ENCODE results near the gene MYLK3.
A peak's percentile ranks its signal among the peaks of the same experiment; 100 is the strongest.
"Not testable (repeated sequence)": the region's sequence is repeated elsewhere in the genome, so short reads cannot be mapped to it uniquely, and the experiment has no call there.

Gene MYLK3

DNA sequence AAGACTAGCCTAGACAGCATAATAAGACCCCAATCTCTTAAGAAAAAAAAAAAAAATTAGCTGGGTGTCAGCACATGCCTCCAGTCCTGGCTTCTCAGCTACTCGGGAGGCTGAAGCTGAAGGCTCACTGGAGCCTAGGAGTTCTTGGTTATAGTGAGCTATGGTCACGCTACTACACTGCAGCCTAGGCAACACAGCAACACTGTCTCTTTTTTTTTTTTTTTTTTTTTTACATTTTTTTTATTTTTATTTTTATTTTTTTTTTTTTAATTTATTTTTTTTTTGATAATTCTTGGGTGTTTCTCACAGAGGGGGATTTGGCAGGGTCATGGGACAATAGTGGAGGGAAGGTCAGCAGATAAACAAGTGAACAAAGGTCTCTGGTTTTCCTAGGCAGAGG is 54.5 kb downstream of the MYLK3 start:
- H3K9me3 ChIP-seq (ENCODE audit: control insufficient read depth in 1 of 2, low read length in 2 of 2): no peaks in the 10 kb centered on the region
- H3K36me3 ChIP-seq (ENCODE audit: control insufficient read depth in 1 of 2, insufficient read depth in 2 of 2, low read length in 2 of 2): peaks cover 4 to 6% of the 10 kb centered on the region in 2 donors
- no peaks in the 10 kb centered on the region for H3K27me3 ChIP-seq (ENCODE audit: control insufficient read depth in 1 of 2, insufficient read depth in 2 of 2, low read length in 2 of 2)
- H3K4me3 ChIP-seq (ENCODE audit: low read depth in 1 of 2, low read length in 2 of 2): no peak overlapping the region
- no peak overlapping the region for H3K9ac ChIP-seq (ENCODE audit: low read depth in 1 of 2, low read length in 2 of 2)
- no peak overlapping the region for H3K27ac ChIP-seq (ENCODE audit: low read depth, low read length)
- H3K4me1 ChIP-seq (ENCODE audit: control insufficient read depth in 1 of 2, insufficient read depth in 2 of 2, low read length in 2 of 2): peaks cover 18 to 22% of the 10 kb centered on the region in 2 donors

DNA sequence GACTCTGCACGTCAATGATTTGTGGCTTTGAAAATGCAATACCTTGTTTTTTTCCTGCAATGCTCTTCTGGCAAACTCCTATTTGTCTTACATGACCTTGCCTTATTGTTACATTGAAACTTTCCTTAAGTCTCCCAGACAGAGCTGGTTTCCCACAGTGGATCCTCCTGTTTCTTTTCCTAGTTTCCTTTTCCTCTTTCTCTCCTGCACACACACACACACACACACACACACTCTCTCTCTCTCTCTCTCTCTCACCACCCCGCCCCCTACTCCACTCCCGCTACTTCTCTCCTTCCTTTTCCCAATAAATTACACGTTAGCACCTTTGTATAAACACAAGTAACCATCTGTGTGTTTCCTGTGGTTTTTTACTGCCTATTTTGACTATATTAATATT is 56.4 kb downstream of the MYLK3 start:
- Histone ChIP-seq H3K4me3 (ENCODE audit: low read depth in 1 of 2, low read length in 2 of 2) (no peak overlapping the region), H3K27me3 (ENCODE audit: control insufficient read depth in 1 of 2, insufficient read depth in 2 of 2, low read length in 2 of 2) (no peaks in the 10 kb centered on the region), H3K9me3 (ENCODE audit: control insufficient read depth in 1 of 2, low read length in 2 of 2) (no peaks in the 10 kb centered on the region), H3K4me1 (ENCODE audit: control insufficient read depth in 1 of 2, insufficient read depth in 2 of 2, low read length in 2 of 2) (peaks cover 29 to 31% of the 10 kb centered on the region in 2 donors), H3K9ac (ENCODE audit: low read depth in 1 of 2, low read length in 2 of 2) (no peak overlapping the region), H3K36me3 (ENCODE audit: control insufficient read depth in 1 of 2, insufficient read depth in 2 of 2, low read length in 2 of 2) (peaks cover 0 to 4% of the 10 kb centered on the region in 2 donors), H3K27ac (ENCODE audit: low read depth, low read length) (no peak overlapping the region)

GRCh38 chr16:46690281-46691178 is 57.6 kb downstream of the MYLK3 start:
- Histone ChIP-seq H3K9me3 (ENCODE audit: control insufficient read depth in 1 of 2, low read length in 2 of 2) (no peaks in the 10 kb centered on the region), H3K36me3 (ENCODE audit: control insufficient read depth in 1 of 2, insufficient read depth in 2 of 2, low read length in 2 of 2) (peaks cover 0 to under 1% of the 10 kb centered on the region in 2 donors), H3K27ac (ENCODE audit: low read depth, low read length) (no peak overlapping the region), H3K4me3 (ENCODE audit: low read depth in 1 of 2, low read length in 2 of 2) (peak overlapping the region; percentile 77 to 98), H3K4me1 (ENCODE audit: control insufficient read depth in 1 of 2, insufficient read depth in 2 of 2, low read length in 2 of 2) (peaks cover 36% of the 10 kb centered on the region in 2 donors), H3K9ac (ENCODE audit: low read depth in 1 of 2, low read length in 2 of 2) (peak overlapping the region; percentile 48 to 87), H3K27me3 (ENCODE audit: control insufficient read depth in 1 of 2, insufficient read depth in 2 of 2, low read length in 2 of 2) (no peaks in the 10 kb centered on the region)

DNA sequence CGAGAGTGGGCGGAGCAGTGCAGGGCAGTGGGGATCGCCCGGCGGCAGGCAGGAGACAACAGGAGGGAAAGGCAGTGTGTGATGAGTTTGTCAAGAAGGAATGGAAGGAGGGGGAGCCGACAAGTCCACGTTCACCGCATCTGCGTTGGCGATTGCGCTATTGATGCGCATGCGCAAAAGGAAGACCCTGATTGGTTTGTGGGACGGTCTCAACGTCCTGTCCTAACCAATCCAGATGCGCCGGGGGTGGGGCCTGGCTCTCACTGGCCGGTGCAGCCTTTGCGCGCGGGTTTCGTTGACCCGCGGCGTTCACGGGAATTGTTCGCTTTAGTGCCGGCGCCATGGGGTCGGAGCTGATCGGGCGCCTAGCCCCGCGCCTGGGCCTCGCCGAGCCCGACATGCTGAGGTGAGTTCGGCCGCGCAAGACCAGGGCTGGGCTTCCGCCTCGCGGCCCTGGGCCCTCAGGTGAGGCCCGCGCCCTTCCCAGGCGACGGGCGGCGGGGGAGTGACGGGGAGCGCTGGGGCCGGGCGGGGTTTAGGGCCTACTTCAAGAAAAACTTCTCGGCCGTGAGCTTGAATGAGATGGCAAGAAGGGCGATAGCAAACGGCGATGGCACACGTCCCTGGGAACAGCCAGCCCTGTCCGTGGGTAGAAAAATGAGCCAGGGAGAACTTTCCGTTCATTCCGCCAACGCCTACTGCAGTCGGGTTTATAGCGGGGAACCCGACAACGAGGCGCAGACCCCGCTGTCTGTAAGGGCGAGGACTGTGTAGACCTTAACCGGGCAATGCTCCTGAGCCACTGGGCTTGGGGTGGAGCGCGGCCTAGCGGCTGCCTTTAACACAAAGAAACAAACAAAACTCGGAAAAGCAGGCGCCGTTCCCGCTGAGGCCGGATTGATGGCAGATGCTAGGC is 58.5 kb downstream of the MYLK3 start, which contains the start of gene ORC6:
TSS of gene ORC6 (plus strand) at position 295 of the 916 bp plus-strand sequence. CDS start at position 342, 47 bp downstream.
- H3K4me3 ChIP-seq (ENCODE audit: low read depth in 1 of 2, low read length in 2 of 2): peak within 1 kb of the TSS; percentile 77 to 98
- peak within 1 kb of the TSS; percentile 97 for H3K27ac ChIP-seq (ENCODE audit: low read depth, low read length)
- peak within 1 kb of the TSS; percentile 87 to 94 for H3K9ac ChIP-seq (ENCODE audit: low read depth in 1 of 2, low read length in 2 of 2)
- no peaks in the 10 kb centered on the region for H3K27me3 ChIP-seq (ENCODE audit: control insufficient read depth in 1 of 2, insufficient read depth in 2 of 2, low read length in 2 of 2)
- H3K36me3 ChIP-seq (ENCODE audit: control insufficient read depth in 1 of 2, insufficient read depth in 2 of 2, low read length in 2 of 2): no peaks in the 10 kb centered on the region
- H3K4me1 ChIP-seq (ENCODE audit: control insufficient read depth in 1 of 2, insufficient read depth in 2 of 2, low read length in 2 of 2): peaks cover 44% of the 10 kb centered on the region in 2 donors
- H3K9me3 ChIP-seq (ENCODE audit: control insufficient read depth in 1 of 2, low read length in 2 of 2): no peaks in the 10 kb centered on the region

GRCh38 chr16:46688654-46689364 is 59.3 kb downstream of the MYLK3 start, which contains the start of gene VPS35:
TSS of gene VPS35 (minus strand) at chr16:46689178. CDS start at chr16:46689133, 45 bp downstream.
- H3K4me3 ChIP-seq (ENCODE audit: low read depth in 1 of 2, low read length in 2 of 2): peak within 1 kb of the TSS; percentile 77 to 98
- no peaks in the 10 kb centered on the region for H3K9me3 ChIP-seq (ENCODE audit: control insufficient read depth in 1 of 2, low read length in 2 of 2)
- H3K36me3 ChIP-seq (ENCODE audit: control insufficient read depth in 1 of 2, insufficient read depth in 2 of 2, low read length in 2 of 2): no peaks in the 10 kb centered on the region
- H3K4me1 ChIP-seq (ENCODE audit: control insufficient read depth in 1 of 2, insufficient read depth in 2 of 2, low read length in 2 of 2): peaks cover 44 to 46% of the 10 kb centered on the region in 2 donors
- peak within 1 kb of the TSS; percentile 87 to 94 for H3K9ac ChIP-seq (ENCODE audit: low read depth in 1 of 2, low read length in 2 of 2)
- no peaks in the 10 kb centered on the region for H3K27me3 ChIP-seq (ENCODE audit: control insufficient read depth in 1 of 2, insufficient read depth in 2 of 2, low read length in 2 of 2)
- peak within 1 kb of the TSS; percentile 97 for H3K27ac ChIP-seq (ENCODE audit: low read depth, low read length)

GRCh38 chr16:46688101-46688653 is 60.0 kb downstream of the MYLK3 start:
- H3K36me3 ChIP-seq (ENCODE audit: control insufficient read depth in 1 of 2, insufficient read depth in 2 of 2, low read length in 2 of 2): no peaks in the 10 kb centered on the region
- peak overlapping the region; percentile 77 to 98 for H3K4me3 ChIP-seq (ENCODE audit: low read depth in 1 of 2, low read length in 2 of 2)
- peak overlapping the region; percentile 87 to 94 for H3K9ac ChIP-seq (ENCODE audit: low read depth in 1 of 2, low read length in 2 of 2)
- H3K27ac ChIP-seq (ENCODE audit: low read depth, low read length): peak overlapping the region; percentile 85
- no peaks in the 10 kb centered on the region for H3K27me3 ChIP-seq (ENCODE audit: control insufficient read depth in 1 of 2, insufficient read depth in 2 of 2, low read length in 2 of 2)
- H3K9me3 ChIP-seq (ENCODE audit: control insufficient read depth in 1 of 2, low read length in 2 of 2): no peaks in the 10 kb centered on the region
- peaks cover 48 to 50% of the 10 kb centered on the region in 2 donors for H3K4me1 ChIP-seq (ENCODE audit: control insufficient read depth in 1 of 2, insufficient read depth in 2 of 2, low read length in 2 of 2)

DNA sequence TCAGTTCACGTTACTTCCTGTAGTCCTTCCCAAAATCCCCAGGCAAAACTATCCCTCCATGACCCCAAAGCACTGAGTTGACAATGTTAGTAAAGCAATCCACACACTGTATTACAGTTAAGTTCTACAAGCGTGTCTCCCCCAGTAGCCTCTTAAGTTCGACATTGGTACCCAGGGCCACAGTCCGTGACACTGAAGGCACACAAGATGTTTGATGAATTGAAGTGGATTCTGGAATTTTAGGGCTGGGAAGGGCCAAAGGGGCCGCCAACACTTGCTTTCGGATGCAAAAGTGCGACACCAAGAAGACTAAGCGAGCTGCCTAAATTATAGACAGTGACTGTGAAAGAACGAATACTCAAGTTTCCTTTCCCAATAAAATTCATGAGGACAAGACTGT is 60.7 kb downstream of the MYLK3 start:
- Histone ChIP-seq H3K4me3 (ENCODE audit: low read depth in 1 of 2, low read length in 2 of 2) (peak overlapping the region; percentile 77 to 98), H3K9ac (ENCODE audit: low read depth in 1 of 2, low read length in 2 of 2) (peak overlapping the region; percentile 87 to 94), H3K9me3 (ENCODE audit: control insufficient read depth in 1 of 2, low read length in 2 of 2) (no peaks in the 10 kb centered on the region), H3K27ac (ENCODE audit: low read depth, low read length) (no peak overlapping the region), H3K27me3 (ENCODE audit: control insufficient read depth in 1 of 2, insufficient read depth in 2 of 2, low read length in 2 of 2) (no peaks in the 10 kb centered on the region), H3K36me3 (ENCODE audit: control insufficient read depth in 1 of 2, insufficient read depth in 2 of 2, low read length in 2 of 2) (no peaks in the 10 kb centered on the region), H3K4me1 (ENCODE audit: control insufficient read depth in 1 of 2, insufficient read depth in 2 of 2, low read length in 2 of 2) (peaks cover 50 to 54% of the 10 kb centered on the region in 2 donors)

- Histone ChIP-seq H3K36me3 (ENCODE audit: control insufficient read depth in 1 of 2, insufficient read depth in 2 of 2, low read length in 2 of 2) (peaks cover 0 to 5% of the 10 kb centered on the region in 2 donors), H3K27ac (ENCODE audit: low read depth, low read length) (no peak overlapping the region), H3K4me1 (ENCODE audit: control insufficient read depth in 1 of 2, insufficient read depth in 2 of 2, low read length in 2 of 2) (peaks cover 52 to 58% of the 10 kb centered on the region in 2 donors), H3K9ac (ENCODE audit: low read depth in 1 of 2, low read length in 2 of 2) (peak overlapping the region in 1 of 2 donors; percentile 87), H3K27me3 (ENCODE audit: control insufficient read depth in 1 of 2, insufficient read depth in 2 of 2, low read length in 2 of 2) (no peaks in the 10 kb centered on the region), H3K4me3 (ENCODE audit: low read depth in 1 of 2, low read length in 2 of 2) (peak overlapping the region; percentile 77 to 98), H3K9me3 (ENCODE audit: control insufficient read depth in 1 of 2, low read length in 2 of 2) (no peaks in the 10 kb centered on the region)
Measured at GRCh38 chr16:46686815-46687473, 61.2 kb downstream of the MYLK3 start.

- H3K9ac ChIP-seq (ENCODE audit: low read depth in 1 of 2, low read length in 2 of 2); H3K27ac ChIP-seq (ENCODE audit: low read depth, low read length); H3K9me3 ChIP-seq (ENCODE audit: control insufficient read depth in 1 of 2, low read length in 2 of 2); H3K4me3 ChIP-seq (ENCODE audit: low read depth in 1 of 2, low read length in 2 of 2); H3K27me3 ChIP-seq (ENCODE audit: control insufficient read depth in 1 of 2, insufficient read depth in 2 of 2, low read length in 2 of 2): not testable (repeated sequence)
- peaks cover 3 to 34% of the 10 kb centered on the region in 2 donors for H3K36me3 ChIP-seq (ENCODE audit: control insufficient read depth in 1 of 2, insufficient read depth in 2 of 2, low read length in 2 of 2)
- H3K4me1 ChIP-seq (ENCODE audit: control insufficient read depth in 1 of 2, insufficient read depth in 2 of 2, low read length in 2 of 2): peaks cover 25 to 41% of the 10 kb centered on the region in 2 donors
Measured at GRCh38 chr16:46681867-46682266, 66.3 kb downstream of the MYLK3 start.
